ENCODE measurements around the gene CHAF1B. TPM values are rescaled to one million over a fixed set of nuclear protein-coding genes. Genes with fewer than 3 reads are reported as not detected.
A peak's percentile ranks its signal among the peaks of the same experiment; 100 is the strongest.

The CHAF1B gene
- total and polyA plus RNA-seq, 2 of the 8 experiments (the other 6 are each of a cell fraction or from before 2014, with no cell fraction given): 11.8 to 23.1 TPM

- DNase-seq (ENCODE audit: low read depth in 1 of 2, low spot score in 2 of 2) (no peak), FAIRE-seq (no peak)
- no peak overlapping the region for H4K5ac ChIP-seq (ENCODE audit: insufficient read length, low read depth, low read length)
- H2AFZ ChIP-seq (ENCODE audit: low read length): no peak overlapping the region
- no peak overlapping the region for H3K56ac ChIP-seq (replicated peaks; ENCODE audit: insufficient read length, low read depth, low read length)
- H3K23ac ChIP-seq (ENCODE audit: insufficient read length): no peak overlapping the region
- no peak overlapping the region for H3K4me2 ChIP-seq (ENCODE audit: insufficient read depth in 1 of 2, low read depth in 2 of 2, low read length in 2 of 2)
- H2BK120ac ChIP-seq (replicated peaks; ENCODE audit: low read depth, low read length): no peak overlapping the region
- no peaks in the 10 kb centered on the region for H3K27me3 ChIP-seq (replicated peaks in 1 of 4; ENCODE audit: control insufficient read depth in 3 of 4, extremely low read depth in 1 of 4, insufficient read depth in 3 of 4, low read length in 3 of 4)
- H4K8ac ChIP-seq (ENCODE audit: extremely low read depth, insufficient read depth, low read length): no peak overlapping the region; the same call in 1 of the 2 replicates
- peak overlapping the region; percentile 88; the same call in 1 of the 2 replicates for H2BK15ac ChIP-seq (ENCODE audit: low read length)
- H2AK5ac ChIP-seq (ENCODE audit: low read depth, low read length): 0 out of 2 replicates have a peak overlapping the region, but pooled peaks have one; percentile 34
- no peak overlapping the region; the same call in 1 of the 2 replicates for H3K18ac ChIP-seq (ENCODE audit: extremely low read depth, low read length)
- H3K4ac ChIP-seq (replicated peaks; ENCODE audit: insufficient read length, low read depth, low read length): no peak overlapping the region
- no peak overlapping the region for H3K9ac ChIP-seq (replicated peaks in 1 of 4; ENCODE audit: extremely low read depth in 1 of 4, low read depth in 3 of 4, low read length in 3 of 4)
- H3K9me3 ChIP-seq (ENCODE audit: insufficient read depth in 2 of 2, low read depth in 1 of 2, low read length in 1 of 2): no peaks in the 10 kb centered on the region
- H2BK12ac ChIP-seq (ENCODE audit: low read depth, low read length): no peak overlapping the region
- no peak overlapping the region for H3K4me3 ChIP-seq (ENCODE audit: extremely low read depth in 1 of 4, insufficient read depth in 2 of 4, low read depth in 3 of 4, low read length in 4 of 4)
- ChIA-PET POLR2A (ENCODE audit: partially characterized antibody) (no interaction called here), CTCF (ENCODE audit: partially characterized antibody) (interaction anchor here (0.6 kb wide), 1 partner anchor 22 kb away, joined by 3 read pairs; no protein-coding TSS in a partner anchor)
- H2BK5ac ChIP-seq (ENCODE audit: low read depth, low read length): peak overlapping the region; percentile 62; the same call in 1 of the 2 replicates
- no peaks in the 10 kb centered on the region for H4K20me1 ChIP-seq (replicated peaks in 1 of 2; ENCODE audit: control insufficient read depth in 1 of 2, insufficient read depth in 2 of 2, low read length in 2 of 2)
- no peaks in the 10 kb centered on the region for H3K79me2 ChIP-seq (ENCODE audit: control insufficient read depth in 1 of 2, insufficient read depth in 2 of 2, low read length in 2 of 2)
- WGBS, 2 experiments (ENCODE audit: extremely low coverage in 1 of 2, insufficient coverage in 1 of 2, insufficient read length in 1 of 2, insufficient replicate concordance in 2 of 2, low coverage in 1 of 2, low lambda C conversion rate in 2 of 2, missing lambda C conversion rate in 1 of 2): 93% methylated on average over 34 of the region's 34 CpGs; no CpG with 5 or more reads in 1 of the 2 experiments
- no peak overlapping the region for H3K14ac ChIP-seq (ENCODE audit: insufficient read length)
- H3K4me1 ChIP-seq (replicated peaks in 1 of 4; ENCODE audit: control insufficient read depth in 3 of 4, insufficient read depth in 4 of 4, low read length in 3 of 4): peaks cover 0 to 13% (median 2%) of the 10 kb centered on the region in 4 experiments; a peak in 4 of 7 replicates
- H3K23me2 ChIP-seq (ENCODE audit: low read depth, low read length): no peaks in the 10 kb centered on the region
- no peak for TF ChIP-seq KDM1A (IDR thresholded peaks at IDR 0.05; ENCODE audit: borderline replicate concordance, low read length)
- no peak for TF ChIP-seq TEAD4 (IDR thresholded peaks at IDR 0.05; ENCODE audit: low read depth, low read length)
- TF ChIP-seq ASH2L (IDR thresholded peaks at IDR 0.05; ENCODE audit: low read length): no peak
- H4K91ac ChIP-seq (replicated peaks; ENCODE audit: insufficient read length, low read length): peak overlapping the region; percentile 60
- H3K79me1 ChIP-seq (ENCODE audit: low read depth, low read length): no peaks in the 10 kb centered on the region
- no peak overlapping the region for H3K27ac ChIP-seq (ENCODE audit: low read depth, low read length)
- H2BK20ac ChIP-seq (ENCODE audit: low read length): no peak overlapping the region
- H3K36me3 ChIP-seq (ENCODE audit: control insufficient read depth in 2 of 4, insufficient read depth in 4 of 4, low read length in 3 of 4): no peaks in the 10 kb centered on the region
These were observed 76.2 kb downstream of the CHAF1B start for GRCh38 chr21:36461277-36461917.

All from H1 (cell line).